LHCN-M2 (cell line): Measurements from ENCODE around the gene PRDM15. TPM values are rescaled to one million over a fixed set of nuclear protein-coding genes. Genes with fewer than 3 reads are reported as not detected.

ENCODE experiments used
- DNase-seq: peaks from one replicate; pipeline ENCODE4 v3.0.0-alpha.2; 2012; ENCODE audit warnings: low read depth
- total RNA-seq: library from RNA; depleted of rRNA; stranded (reverse); fragments of >200 nt; gene quantifications from 2 replicates; pipeline ENCODE4 v1.2.3, GENCODE V29; 2014

The PRDM15 gene
- total RNA-seq, 1 experiment from 2014 or later: 6.1 TPM

DNA sequence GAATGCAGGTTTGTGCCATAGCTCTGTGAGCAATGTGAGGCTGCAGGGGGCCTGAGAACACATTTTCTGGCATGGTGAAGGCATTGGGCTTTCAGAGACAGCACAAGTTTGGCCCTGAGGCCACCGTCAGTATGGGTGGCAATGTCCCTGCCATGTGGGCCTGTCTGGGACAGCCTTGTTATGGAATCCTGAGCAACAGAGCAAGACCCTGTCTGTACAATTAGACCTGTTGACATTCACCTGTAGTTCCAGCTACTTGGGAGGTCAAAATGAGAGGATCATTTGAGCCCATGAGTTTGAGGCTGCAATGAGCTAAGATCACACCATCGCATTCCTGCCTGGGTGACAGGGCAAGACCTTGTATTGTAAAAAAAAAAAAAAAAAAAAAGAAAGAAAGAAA lies 35.6 kb downstream of the PRDM15 start:
- no peak for DNase-seq

DNA sequence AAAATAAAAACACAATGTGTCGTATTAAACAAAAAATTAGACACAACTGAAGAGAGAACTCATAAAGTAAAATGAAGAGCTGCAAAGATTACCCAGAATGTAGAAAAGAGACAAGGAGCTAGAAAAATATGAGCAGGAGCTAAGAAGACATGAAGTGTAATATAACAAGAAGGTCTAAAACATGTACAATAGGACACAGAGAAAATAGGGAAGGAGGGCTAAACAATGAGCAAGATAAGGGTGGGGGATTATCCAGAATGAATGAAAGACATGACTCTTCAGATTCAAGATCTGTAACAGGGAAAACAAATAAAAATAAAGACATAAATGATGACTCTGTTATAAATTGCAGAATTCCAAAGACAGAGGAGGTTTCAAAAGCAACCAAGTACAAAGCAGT lies 38.3 kb downstream of the PRDM15 start:
- DNase-seq: no peak

DNA sequence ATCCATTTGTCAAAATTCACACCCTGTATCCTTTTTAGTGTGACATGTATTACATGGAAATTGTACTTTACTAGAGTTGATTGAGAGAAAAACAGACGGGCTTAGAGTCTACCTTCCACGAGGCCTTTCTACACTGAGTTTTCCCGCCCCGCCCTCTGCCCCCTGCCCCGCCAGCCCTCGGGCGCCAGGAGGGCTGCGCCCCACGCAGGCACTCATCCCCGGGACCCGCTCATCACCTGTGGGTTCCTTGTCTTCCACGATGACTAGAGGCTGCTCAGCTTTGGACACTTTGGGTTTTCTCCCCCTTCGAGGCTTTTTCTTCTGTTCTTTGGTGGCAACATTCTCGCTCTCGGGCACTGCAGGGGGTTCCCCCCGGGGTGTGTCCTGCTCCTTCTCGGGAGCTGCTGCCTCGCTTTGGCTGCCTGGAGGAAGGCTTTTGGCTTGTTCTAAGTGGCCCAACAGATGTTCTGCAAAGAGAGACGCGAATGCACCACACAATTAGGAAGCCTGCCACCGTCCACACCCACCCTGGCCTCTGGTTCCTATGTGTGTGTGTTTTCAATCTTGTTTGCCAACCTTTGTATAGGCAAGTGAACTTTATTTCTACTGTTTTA lies 39.6 kb downstream of the PRDM15 start:
- DNase-seq: no peak

DNA sequence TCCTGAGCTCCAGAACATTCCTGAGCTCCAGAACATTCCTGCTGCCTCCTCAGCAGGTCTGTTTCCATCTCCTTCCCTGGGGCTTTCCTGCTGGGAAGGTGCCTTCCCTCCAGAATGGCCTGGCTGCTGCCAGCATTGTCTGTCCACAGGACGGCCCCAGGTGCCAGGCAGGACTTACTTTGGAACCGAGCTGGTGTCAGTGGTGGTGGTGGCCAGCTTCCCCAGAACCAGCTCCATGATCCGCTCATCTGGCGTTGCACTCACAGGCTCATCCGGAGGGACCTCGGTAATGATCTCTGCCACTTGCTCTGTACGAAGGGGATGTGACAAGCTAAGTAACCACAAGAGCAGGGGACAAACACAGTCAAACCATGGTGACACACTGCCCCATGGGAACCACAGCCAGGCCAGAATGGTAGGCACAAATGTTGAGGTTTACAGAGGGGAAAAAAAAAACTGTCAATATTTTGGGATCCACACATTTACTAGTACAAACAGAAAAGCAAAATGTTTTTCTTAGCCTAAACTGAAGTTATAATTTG lies 41.3 kb downstream of the PRDM15 start:
- DNase-seq: no peak

DNA sequence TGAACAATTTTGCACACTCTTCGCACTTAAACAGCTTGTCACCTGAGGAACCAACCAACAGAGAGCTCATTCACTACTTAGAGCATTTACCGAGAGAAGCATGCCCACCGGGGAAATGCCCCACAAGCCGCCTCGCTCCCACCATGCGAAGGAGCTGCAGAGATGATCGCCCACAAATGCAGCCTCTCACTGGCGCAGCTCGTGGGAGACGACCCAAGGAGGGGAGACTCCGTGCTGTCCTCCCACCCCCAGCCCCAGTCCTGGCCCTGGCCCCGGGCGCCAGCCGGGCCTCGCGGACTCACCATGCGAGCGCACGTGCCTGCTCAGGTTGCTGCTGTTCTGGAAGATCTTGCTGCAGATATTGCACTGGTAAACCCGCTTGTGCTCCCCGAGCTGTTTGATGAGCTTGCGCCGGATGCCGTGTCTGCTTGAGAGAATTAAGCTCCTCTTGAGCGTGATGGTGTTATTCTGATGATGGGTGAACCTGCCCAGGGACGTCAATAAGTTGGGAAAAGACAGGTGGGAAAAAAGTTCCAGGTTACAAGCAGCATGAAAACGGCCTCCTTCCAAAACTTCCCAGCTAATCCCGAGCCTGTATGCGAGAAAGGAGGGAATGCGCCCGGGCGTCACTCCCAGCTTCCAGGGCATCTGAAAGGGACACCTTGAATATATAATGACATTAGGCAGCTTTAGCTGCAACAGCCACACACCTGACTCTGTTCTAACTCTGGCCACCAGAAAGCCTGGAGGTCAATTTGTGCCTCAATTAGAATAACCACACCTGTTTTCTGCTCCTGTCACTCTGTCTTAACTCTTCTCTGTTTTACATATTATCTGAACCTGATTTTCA lies 42.8 kb downstream of the PRDM15 start:
- DNase-seq: no peak

DNA sequence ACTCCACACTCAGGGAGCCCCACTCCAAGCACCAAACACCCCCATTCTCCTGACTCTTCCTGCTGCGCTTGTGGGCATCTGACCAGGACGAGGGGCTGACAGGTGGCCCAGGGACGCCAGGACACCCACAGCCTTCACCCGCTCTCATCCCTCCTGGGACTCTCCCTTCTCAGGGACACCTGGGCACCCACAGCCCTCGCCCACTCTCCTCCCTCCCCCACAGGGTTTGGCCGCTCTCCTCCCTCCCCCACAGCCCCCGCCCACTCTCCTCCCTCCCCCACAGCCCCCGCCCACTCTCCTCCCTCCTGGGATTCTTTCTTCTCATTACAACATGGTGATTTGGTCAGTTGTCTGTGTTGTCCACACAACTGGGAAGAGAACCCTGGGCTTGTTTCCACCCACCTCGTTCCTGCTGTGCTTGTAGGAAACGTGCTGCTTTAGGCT lies 43.4 kb downstream of the PRDM15 start:
- no peak for DNase-seq

DNA sequence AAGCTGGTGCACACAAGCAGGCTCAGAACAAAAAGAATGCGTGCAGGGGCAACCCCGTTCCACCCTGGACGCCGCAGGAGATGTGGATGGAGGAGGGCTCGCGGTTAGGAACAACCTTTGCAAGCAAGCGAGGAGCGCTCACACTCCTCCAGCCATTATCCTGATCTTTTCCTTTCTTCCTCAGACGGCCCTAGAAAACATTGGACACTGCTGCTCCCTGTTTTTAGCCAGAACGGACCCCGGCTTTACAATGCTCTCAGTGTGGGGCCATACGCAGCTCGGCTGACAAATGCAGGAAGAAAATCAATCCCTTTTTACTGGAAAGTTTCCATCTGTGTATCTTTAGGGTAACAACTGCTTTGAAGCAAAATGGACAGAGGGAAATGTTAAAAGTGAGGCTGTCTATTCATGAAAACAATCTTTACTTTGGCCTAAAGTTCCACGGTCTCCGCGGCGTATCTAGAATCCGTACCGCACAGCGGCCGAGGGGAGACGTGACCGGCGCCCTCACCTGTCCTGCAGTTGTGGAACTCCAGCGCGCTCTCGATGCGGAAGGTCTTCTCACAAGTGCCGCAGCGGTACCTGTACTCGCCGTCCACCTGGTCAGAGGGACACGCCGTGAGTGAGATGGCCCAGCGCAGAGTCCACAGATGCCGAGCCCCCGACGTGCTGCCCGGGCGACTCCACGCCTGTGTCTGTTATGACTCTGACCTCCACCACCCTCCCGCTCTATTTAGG lies 44.0 kb downstream of the PRDM15 start:
- DNase-seq: no peak

DNA sequence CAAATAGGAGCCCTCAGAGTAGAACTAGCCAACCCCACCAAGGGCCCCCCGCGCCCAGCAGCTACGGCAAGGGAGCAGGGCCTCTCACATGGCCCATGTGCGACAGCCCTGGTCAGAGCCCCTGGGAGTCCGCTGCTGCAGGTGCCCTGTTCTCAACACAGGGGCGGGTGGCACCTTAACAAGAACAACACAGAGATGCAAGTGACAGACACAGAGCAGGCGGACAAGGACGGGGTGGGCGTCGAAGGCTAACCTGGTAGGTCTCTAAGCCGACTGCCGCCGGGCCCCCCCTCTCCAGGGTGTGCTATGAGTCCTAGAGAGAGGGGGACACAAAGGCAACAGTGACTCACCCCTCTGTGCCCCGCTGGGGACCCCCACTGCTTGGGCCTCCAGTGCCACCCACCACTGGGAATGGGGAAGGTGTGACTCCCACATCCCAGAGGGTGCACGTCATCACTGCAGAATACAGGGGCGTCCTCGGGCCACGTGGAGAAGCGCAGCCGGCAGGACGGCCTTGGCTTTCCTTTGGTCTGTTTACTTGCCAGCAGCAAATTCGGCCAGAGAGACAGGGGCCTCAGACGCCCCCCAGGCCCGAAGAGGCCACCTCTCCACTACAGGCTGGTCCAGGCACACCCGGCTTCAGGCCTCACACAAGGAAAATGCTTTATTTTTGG lies 44.8 kb downstream of the PRDM15 start:
- DNase-seq: no peak

DNA sequence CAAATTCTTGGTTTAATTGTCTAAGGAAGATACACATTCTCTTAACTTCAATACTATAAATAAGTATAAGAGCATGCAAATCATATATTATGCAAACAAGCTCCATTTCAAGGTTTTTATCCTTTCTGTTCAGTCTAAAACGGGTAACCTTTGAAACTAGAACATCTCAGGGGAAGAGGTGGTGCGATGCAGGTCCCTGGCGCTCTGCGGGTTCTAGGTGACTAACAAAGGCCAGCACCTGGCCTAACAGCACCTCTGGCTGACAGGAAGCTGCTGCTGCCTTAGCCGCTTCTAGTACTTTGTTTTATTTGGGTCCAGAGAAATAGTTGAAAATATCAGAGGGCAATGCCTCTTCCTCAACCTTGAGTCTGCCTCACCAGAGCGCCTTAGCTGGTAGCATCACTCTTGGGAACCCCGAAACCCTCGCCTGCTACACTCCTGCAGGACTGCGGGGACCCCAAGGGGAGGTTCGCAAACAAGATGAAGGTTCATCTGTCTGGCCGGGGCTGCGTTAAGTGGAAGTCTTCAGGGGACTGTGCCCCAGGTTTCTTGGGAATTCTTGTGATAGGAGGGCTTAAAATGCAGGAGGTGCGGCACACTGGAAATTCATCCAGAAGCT lies 45.5 kb downstream of the PRDM15 start:
- no peak for DNase-seq

DNA sequence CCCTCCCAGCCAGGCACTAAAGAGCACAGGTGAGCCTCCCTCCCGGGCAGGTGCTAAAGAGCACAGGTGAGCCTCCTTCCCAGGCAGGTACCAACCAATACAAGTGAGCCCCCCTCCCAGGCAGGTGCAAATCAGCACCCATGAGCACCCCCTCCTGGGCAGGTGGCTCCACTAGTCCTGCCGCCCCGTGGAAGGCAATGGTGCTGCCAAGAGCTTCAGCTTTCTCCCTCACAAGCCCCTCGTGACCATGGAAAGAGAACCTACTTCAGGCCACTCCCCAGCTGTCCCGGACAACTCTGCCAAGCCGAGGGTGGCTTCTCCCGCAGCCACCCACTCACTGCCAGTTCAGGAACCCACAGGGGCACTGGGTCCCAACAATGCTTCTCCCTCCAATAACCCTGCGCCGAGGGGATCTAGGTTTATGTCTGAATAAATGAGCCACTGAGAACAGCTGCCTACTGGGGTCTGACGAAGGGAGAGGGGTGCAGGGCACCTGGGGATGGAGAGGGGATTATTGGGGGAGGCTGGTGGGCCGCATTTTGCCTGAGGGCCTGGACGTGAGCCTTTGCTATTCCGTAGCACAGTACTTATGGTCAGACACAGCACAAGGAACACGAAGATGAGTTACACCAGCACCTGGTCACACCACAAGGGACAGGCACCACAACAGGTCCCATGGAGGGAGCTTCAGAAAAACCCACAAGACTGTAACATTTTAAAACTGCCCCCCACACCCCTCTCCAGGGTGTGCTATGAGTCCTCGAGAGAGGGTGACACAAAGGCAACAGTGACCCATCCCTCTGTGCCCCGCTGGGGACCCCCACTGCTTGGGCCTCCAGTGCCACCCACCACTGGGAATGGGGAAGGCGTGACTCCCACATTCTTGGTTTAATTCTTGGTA lies 46.3 kb downstream of the PRDM15 start:
- DNase-seq: no peak

DNA sequence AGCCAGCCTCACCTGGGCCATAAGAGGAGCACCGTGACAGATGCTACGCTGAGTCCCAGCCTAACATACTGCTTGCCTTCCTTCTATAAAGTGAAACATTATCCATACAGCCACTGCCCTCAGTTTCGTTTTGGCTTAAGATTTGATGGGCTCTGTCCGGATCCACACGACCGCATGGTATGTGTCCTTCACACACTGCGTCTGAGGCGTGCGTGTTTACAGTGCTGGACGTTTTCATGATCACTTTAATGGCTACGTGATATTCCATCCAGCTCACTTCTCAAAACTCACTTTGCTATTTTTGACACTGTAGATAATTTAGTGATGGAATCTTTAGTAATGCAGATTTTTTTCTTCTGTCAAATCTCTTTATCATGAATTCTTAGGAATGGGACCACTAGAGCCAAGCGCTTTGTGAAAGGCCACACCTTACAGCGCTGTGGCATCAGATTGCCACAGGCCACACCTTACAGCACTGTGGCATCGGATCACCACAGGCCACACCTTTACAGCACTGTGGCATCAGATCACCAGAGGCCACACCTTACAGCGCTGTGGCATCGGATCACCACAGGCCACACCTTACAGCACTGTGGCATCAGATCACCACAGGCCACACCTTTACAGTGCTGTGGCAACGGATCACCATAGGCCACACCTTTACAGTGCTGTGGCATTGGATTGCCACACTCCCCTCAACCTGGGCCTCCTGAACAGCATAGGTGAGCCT lies 47.1 kb downstream of the PRDM15 start:
- DNase-seq: no peak

DNA sequence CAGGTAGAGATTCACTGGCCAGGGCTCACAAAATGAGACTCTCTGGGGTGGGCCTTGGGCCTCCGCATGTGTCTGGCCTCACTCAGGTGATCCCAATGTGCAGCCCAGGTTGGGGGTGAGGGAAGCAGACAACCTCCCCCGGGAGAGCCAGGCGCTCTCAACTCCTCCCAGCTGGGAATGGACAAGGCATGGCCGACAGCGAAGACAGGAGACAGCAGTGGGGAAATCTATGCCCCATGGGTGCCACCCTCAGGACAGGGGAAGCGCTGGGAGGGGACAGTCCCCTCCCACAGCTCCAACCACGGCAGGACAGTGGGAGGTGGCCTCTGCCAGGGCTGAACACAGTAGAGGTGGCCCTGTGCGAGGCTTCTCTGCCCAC lies 47.7 kb downstream of the PRDM15 start:
- no peak for DNase-seq

DNA sequence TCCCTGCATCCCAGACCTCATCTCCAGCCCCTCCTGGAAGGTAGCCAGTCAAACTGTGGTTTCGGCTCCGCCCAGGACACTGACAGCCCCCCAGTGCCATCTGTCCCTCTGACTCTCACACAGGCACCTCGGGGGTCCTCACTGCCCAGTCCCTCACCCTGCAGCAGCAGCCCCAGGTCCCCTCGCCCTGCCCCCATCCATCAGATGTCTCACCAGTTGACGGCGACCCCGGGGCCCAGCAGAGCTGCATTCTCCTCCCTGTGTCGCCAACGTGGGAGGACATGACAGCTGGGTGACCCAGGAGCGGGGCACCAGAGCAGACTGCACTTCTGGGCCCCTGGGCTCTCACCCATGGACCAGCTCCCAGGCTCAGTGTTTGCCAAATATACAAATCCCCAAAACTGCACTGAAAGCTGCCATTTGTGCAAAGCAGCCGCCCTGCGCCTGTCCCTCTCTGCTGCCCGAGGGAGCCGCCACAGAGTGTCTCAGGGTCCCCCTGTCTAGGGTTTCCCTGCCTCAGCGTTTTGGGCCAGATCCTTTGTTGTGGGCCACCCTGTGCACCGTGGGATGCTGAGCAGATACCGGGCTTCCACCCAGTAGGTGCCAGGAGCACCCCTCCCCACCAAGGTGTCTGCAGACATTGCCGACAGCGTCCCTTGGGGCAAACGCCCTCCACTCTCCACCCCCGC lies 48.2 kb downstream of the PRDM15 start:
- DNase-seq: no peak

DNA sequence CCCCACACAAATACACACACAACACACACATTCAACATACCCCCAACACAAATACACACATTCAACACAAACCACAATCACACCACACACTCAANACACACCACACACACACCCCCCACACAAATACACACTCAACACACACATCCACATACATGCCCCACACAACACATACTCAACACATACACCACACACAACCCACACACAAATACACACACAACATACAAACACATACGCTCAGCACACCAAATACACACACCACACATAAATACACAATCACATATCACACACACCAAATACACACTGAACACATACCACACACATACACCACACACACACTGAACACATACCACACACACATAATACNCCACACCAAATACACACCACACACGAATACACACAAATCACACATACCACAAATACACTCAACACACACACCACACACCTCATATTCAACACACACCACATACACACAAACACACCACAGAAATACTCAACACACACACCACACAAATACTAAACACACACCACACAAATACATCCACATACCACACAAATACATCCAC lies 48.9 kb downstream of the PRDM15 start:
- no peak for DNase-seq

DNA sequence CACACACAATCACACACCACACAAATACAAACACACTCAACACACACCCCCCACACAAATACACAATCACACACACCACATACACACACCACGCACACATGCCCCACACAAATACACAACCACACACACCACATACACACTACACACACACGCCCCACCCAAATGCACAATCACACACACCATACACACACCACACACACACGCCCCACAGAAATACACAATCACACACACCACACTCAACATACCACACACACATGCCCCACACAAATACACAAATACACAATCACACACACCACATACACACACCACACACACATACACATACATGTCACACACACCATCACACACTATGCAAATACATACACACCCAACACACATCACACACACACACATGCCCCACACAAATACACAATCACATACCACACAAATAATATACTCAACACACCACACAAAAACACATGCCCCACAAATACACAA lies 50.2 kb downstream of the PRDM15 start:
- no peak for DNase-seq

DNA sequence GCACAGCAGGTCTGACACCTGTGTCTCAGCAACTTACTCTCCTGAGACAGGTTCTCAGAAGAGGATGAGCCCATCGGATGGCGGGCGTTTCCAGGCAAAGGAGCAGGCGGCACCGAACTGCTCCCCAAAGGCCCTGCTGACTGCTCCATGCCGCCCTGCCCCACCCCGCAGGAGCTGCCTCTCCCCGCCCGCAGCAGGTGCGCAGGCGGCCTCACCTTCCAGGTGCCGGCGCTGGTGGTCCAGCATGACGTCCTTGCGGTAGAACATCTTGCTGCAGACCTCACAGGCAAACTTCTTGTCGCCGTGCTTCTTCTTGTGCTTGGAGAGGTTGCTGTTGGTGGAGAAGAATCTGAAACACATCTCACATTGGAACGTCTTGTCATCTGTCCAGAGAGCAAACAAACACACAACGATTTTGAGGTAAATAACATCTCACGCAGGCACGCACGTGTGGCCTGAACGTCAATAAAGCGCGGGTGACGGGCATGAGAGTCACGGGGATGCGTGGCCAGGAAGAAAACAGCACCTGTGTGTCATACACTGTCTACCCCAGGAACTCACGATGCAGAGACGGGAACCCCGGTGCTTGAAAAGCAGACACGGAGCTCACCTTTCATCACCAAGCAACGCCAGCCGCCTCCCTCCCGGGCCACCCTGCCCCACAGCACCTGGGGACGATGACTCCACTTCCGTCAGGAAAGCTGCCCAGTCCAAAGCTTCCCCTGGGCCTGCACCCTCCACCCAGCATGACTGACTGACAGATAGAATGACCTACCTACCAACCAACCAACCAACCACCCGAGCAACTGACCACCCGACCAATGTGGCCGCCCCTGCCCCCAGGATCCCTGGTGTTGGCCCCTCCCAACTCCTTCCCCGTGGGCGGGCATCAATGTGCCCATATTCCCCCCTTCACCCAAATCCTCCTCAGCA lies 50.9 kb downstream of the PRDM15 start:
- no peak for DNase-seq

DNA sequence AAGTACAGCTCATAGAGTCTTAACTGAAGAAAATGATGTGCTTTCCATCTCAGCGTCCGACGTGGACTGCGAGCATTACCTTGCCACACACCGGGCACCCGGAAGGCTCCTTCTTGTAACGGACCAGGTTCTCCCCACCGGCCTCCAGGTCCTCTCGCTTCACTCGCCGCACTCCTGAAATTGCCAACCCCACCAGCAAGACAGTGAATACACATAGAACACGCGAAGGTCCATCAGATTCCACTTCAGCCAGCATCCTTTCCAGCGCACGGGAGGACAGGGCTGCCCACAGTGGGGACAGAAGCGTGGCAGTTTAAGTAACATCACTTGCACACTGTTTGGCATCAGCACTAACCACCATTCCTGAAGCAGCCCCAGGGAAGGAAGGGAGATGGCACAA lies 53.3 kb downstream of the PRDM15 start:
- DNase-seq: no peak
